HepG2 (cell line): ENCODE measurements around the gene LRRC15. TPM values are rescaled to one million over a fixed set of nuclear protein-coding genes. Genes with fewer than 3 reads are reported as not detected.

ENCODE experiments used
- DR1 ChIP-seq: sonication (generic); formaldehyde crosslinking; IDR thresholded peaks from 2 replicates; pipeline ENCODE4 v1.8.0; 2021; ENCODE audit warnings: mild to moderate bottlenecking, missing genetic modification reagents, inconsistent platforms
- KDM5A ChIP-seq: fragments of 200-600 bp; sonication (generic); IDR thresholded peaks from 2 replicates; pipeline ENCODE4 v1.7.0; 2018; ENCODE audit warnings: antibody characterized with exemption, mild to moderate bottlenecking, low read length, borderline replicate concordance
- RBAK ChIP-seq: sonication (generic); formaldehyde crosslinking; IDR thresholded peaks from 2 replicates; pipeline ENCODE4 v1.5.1; 2020; ENCODE audit warnings: mild to moderate bottlenecking, missing genetic modification reagents
- TBX2 ChIP-seq: sonication (generic); formaldehyde crosslinking; IDR thresholded peaks from 2 replicates; pipeline ENCODE4 v1.5.0; 2020; ENCODE audit warnings: missing genetic modification reagents, mild to moderate bottlenecking, borderline replicate concordance
- TP53 ChIP-seq: sonication (generic); formaldehyde crosslinking; conservative IDR thresholded peaks from 2 replicates; pipeline ENCODE4 v1.4.0; 2020; ENCODE audit warnings: missing genetic modification reagents
- ZFP90 ChIP-seq: sonication (generic); formaldehyde crosslinking; IDR thresholded peaks from 2 replicates; pipeline ENCODE4 v1.8.0; 2022; ENCODE audit warnings: missing genetic modification reagents, mild to moderate bottlenecking, inconsistent platforms, borderline replicate concordance
- ZFY ChIP-seq: sonication (generic); formaldehyde crosslinking; IDR thresholded peaks from 2 replicates; pipeline ENCODE4 v1.4.0; 2020; ENCODE audit warnings: missing genetic modification reagents
- ZNF280D ChIP-seq: sonication (generic); formaldehyde crosslinking; IDR thresholded peaks from 2 replicates; pipeline ENCODE4 v1.5.1; 2020; ENCODE audit warnings: mild to moderate bottlenecking, missing genetic modification reagents
- ZNF567 ChIP-seq: sonication (generic); formaldehyde crosslinking; IDR thresholded peaks from 2 replicates; pipeline ENCODE4 v1.8.1; 2023; ENCODE audit warnings: mild to moderate bottlenecking, missing genetic modification reagents, borderline replicate concordance
- ZNF615 ChIP-seq: sonication (generic); formaldehyde crosslinking; IDR thresholded peaks from 2 replicates; pipeline ENCODE4 v1.5.0; 2020; ENCODE audit warnings: mild to moderate bottlenecking, missing genetic modification reagents, borderline replicate concordance
- ZNF687 ChIP-seq: sonication (generic); formaldehyde crosslinking; IDR thresholded peaks from 2 replicates; pipeline ENCODE4 v1.5.1; 2020; ENCODE audit warnings: mild to moderate bottlenecking, missing genetic modification reagents, moderate library complexity
- ZNF703 ChIP-seq: sonication (generic); formaldehyde crosslinking; IDR thresholded peaks from 2 replicates; pipeline ENCODE4 v1.5.1; 2020; ENCODE audit warnings: missing genetic modification reagents, mild to moderate bottlenecking, moderate library complexity, borderline replicate concordance
- polyA plus RNA-seq, 8 experiments: library from polyadenylated mRNA; depleted of rRNA in 3 of 8; stranded (reverse) in 7 of 8; unstranded in 1 of 8; fragments of >200 nt; fragmentation: Illumina TruSeq in 4 of 8; extraction: Trizol in 4 of 8; gene quantifications; 2 replicates each; pipeline versions ENCODE4 v1.2.1 to v1.2.3, GENCODE V29; 2011 to 2016; ENCODE audit warnings: low read depth in 4 of 8, missing spikeins in 1 of 8, mixed read lengths in 1 of 8; ENCODE audit not compliant: insufficient read depth in 1 of 8
- total RNA-seq, 5 experiments: library from RNA; depleted of rRNA; stranded (reverse); fragments of >200 nt; fragmentation: Illumina TruSeq; extraction: Trizol; gene quantifications; 2 replicates each; pipeline ENCODE4 v1.2.3, GENCODE V29; 2016; ENCODE audit warnings: low read depth in 1 of 5
- TF ChIP-seq, protein P1 (sequence below): sonication (generic); formaldehyde crosslinking; IDR thresholded peaks from 2 replicates; pipeline ENCODE4 v1.5.0; 2020; ENCODE audit warnings: missing genetic modification reagents, mild to moderate bottlenecking, borderline replicate concordance
- TF ChIP-seq, protein P2 (sequence below): sonication (generic); formaldehyde crosslinking; IDR thresholded peaks from 2 replicates; pipeline ENCODE4 v1.4.0; 2020; ENCODE audit warnings: mild to moderate bottlenecking, missing genetic modification reagents
- TF ChIP-seq, protein P3 (sequence below): IDR thresholded peaks from 2 replicates; pipeline ENCODE4 v1.6.1; 2016; ENCODE audit warnings: missing biosample characterization, missing genetic modification reagents, low read depth
- TF ChIP-seq, protein P4 (sequence below): sonication (generic); formaldehyde crosslinking; IDR thresholded peaks from 2 replicates; pipeline ENCODE4 v1.4.0; 2020; ENCODE audit warnings: mild to moderate bottlenecking, low read depth, missing genetic modification reagents

The LRRC15 gene
- total and polyA plus RNA-seq, 2 of the 13 experiments (the other 11 are each of a cell fraction or from before 2014, with no cell fraction given) = not detected

DNA sequence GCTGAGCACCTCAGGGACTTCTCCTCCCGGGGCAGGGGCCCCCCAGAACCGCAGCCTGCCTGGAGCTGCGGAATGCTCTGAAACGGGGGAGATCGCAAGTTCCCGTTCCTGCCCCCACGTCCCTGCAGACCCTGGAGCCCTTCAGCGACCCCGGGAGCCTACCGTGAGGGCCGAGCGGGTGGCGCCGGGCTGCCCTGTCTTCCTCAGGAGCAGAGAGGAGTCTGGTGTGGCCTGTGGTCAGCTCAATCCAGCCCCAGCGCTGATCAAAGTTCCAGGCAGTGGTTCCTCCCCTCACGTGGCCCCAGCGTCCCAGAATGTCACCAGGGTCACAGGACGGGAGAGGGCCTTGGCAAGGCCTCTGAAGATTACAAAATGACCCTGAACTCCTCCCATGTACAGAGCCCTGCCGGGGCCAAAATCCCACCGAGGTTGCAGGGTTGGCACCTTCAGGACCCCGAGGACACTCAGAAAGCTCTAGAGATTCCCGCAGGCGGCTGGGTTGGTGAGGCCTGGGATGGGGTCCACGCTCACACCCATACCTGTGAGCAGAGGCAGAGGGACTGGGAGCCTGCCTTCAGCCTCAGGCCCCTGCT is 18.4 kb downstream of the LRRC15 start, which contains the start of gene CPN2 (continued):
- TF ChIP-seq ZNF280D (no peak), ZFP90 (CRISPR knock-in tag) (0 out of 2 replicates have a peak, but pooled peaks have one; percentile 74), ZNF703 (CRISPR knock-in tag) (no peak), ZFY (CRISPR knock-in tag) (peak; percentile 97), DR1 (CRISPR knock-in tag) (peak; percentile 74; the same call in 1 of the 2 replicates), KDM5A (peak; percentile 38; the same call in 1 of the 2 replicates), TBX2 (CRISPR knock-in tag) (peak; percentile 77; the same call in 1 of the 2 replicates), TP53 (CRISPR knock-in tag) (no peak), ZNF615 (CRISPR knock-in tag) (0 out of 2 replicates have a peak, but pooled peaks have one; percentile 21), RBAK (CRISPR knock-in tag) (peak; percentile 59; the same call in 1 of the 2 replicates), ZNF567 (no peak), ZNF687 (CRISPR knock-in tag) (peak; percentile 96)
- TF ChIP-seq, protein P1, sequence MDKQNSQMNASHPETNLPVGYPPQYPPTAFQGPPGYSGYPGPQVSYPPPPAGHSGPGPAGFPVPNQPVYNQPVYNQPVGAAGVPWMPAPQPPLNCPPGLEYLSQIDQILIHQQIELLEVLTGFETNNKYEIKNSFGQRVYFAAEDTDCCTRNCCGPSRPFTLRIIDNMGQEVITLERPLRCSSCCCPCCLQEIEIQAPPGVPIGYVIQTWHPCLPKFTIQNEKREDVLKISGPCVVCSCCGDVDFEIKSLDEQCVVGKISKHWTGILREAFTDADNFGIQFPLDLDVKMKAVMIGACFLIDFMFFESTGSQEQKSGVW (CRISPR knock-in tag) = no peak
- TF ChIP-seq, protein P2, sequence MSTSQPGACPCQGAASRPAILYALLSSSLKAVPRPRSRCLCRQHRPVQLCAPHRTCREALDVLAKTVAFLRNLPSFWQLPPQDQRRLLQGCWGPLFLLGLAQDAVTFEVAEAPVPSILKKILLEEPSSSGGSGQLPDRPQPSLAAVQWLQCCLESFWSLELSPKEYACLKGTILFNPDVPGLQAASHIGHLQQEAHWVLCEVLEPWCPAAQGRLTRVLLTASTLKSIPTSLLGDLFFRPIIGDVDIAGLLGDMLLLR (CRISPR knock-in tag) = peak; percentile 69; the same call in 1 of the 2 replicates
- TF ChIP-seq, protein P3, sequence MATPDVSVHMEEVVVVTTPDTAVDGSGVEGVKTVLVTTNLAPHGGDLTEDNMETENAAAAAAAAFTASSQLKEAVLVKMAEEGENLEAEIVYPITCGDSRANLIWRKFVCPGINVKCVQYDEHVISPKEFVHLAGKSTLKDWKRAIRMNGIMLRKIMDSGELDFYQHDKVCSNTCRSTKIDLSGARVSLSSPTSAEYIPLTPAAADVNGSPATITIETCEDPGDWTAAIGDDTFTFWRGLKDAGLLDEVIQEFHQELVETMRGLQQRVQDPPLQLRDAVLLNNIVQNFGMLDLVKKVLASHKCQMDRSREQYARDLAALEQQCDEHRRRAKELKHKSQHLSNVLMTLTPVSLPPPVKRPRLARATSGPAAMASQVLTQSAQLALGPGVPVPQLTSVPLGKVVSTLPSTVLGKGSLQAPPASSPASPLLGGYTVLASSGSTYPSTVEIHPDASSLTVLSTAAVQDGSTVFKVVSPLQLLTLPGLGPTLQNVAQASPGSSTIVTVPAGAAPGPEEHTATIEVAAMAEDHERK (CRISPR knock-in tag) = no peak
- TF ChIP-seq, protein P4, sequence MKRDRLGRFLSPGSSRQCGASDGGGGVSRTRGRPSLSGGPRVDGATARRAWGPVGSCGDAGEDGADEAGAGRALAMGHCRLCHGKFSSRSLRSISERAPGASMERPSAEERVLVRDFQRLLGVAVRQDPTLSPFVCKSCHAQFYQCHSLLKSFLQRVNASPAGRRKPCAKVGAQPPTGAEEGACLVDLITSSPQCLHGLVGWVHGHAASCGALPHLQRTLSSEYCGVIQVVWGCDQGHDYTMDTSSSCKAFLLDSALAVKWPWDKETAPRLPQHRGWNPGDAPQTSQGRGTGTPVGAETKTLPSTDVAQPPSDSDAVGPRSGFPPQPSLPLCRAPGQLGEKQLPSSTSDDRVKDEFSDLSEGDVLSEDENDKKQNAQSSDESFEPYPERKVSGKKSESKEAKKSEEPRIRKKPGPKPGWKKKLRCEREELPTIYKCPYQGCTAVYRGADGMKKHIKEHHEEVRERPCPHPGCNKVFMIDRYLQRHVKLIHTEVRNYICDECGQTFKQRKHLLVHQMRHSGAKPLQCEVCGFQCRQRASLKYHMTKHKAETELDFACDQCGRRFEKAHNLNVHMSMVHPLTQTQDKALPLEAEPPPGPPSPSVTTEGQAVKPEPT (CRISPR knock-in tag) = no peak
